Omental fat pad (tissue), 4 donors: ENCODE measurements around the gene LINC00237. TPM values are rescaled to one million over a fixed set of nuclear protein-coding genes. Genes with fewer than 3 reads are reported as not detected.

Source experiments
- ATAC-seq: fragments of 150-250 bp; one replicate; pipeline ENCODE4 v1.9.1; 2016; ENCODE audit warnings: mild to moderate bottlenecking, moderate library complexity; ENCODE audit not compliant: low FRiP score
- DNase-seq: peaks from one replicate; pipeline ENCODE4 v3.0.0-alpha.2; 2019; ENCODE audit warnings: low spot score
- CTCF ChIP-seq, 3 donors: fragments of 450-650 bp; IDR thresholded peaks; one replicate each; pipeline ENCODE4 v1.5.1; 2016 to 2017; ENCODE audit warnings: antibody characterized with exemption in 3 of 3, mild to moderate bottlenecking in 3 of 3, moderate library complexity in 2 of 3
- small RNA-seq: library from RNA; depleted of rRNA; stranded (forward); fragments of <200 nt; gene quantifications from one replicate; pipeline ENCODE3, GENCODE V24; 2016
- total RNA-seq, 4 donors: library from RNA; depleted of rRNA; stranded (reverse); fragments of >200 nt; gene quantifications; one replicate each; pipeline ENCODE4 v1.1.0, GENCODE V29; 2016

LINC00237 gene
- total RNA-seq, 4 donors from 2014 or later: not detected

GRCh38 chr20:21050710-21051109, 55.4 kb downstream of the LINC00237 start:
- ATAC-seq (no peak), DNase-seq (no peak)
- no peak for TF ChIP-seq CTCF (IDR thresholded peaks at IDR 0.05)

GRCh38 chr20:21049305-21049828, 56.8 kb downstream of the LINC00237 start:
- ATAC-seq: no peak
- no peak for TF ChIP-seq CTCF (IDR thresholded peaks at IDR 0.05)
- no peak for DNase-seq

- TF ChIP-seq CTCF (IDR thresholded peaks at IDR 0.05): no peak
- no peak for ATAC-seq
- DNase-seq: no peak
These were observed 57.3 kb downstream of the LINC00237 start for GRCh38 chr20:21048841-21049273.

GRCh38 chr20:21047981-21048380, 58.2 kb downstream of the LINC00237 start:
- ATAC-seq: no peak
- TF ChIP-seq CTCF (IDR thresholded peaks at IDR 0.05): no peak
- no peak for DNase-seq

GRCh38 chr20:21046413-21047070, 59.6 kb downstream of the LINC00237 start:
- DNase-seq: no peak
- no peak for TF ChIP-seq CTCF (IDR thresholded peaks at IDR 0.05)
- ATAC-seq: no peak

Small RNA genes within 50 kb of the gene (small RNA-seq; reads per million reads assigned to genes)
- gene RNA5SP477: not detected

Other genes with a start within 250 kb of the LINC00237 start
- 10 to 100 TPM; 19.1 to 33.7 (median 23.7) TPM for gene KIZ, start 19.7 kb upstream of the LINC00237 start, total RNA-seq
- gene XRN2, start 197.0 kb upstream of the LINC00237 start, total RNA-seq: 100 to 1,000 TPM in 1 of 4 donors, 10 to 100 TPM in 3; 60.5 to 116 (median 68.6) TPM